ENCODE results near the gene SPATS2L.
A peak's percentile ranks its signal among the peaks of the same experiment; 100 is the strongest.

Gene SPATS2L

GRCh38 chr2:200451511-200451910 is 145.0 kb downstream of the SPATS2L start:
- H3K4ac ChIP-seq (ENCODE audit: low read depth, low read length): no peak overlapping the region
- peaks cover 10% of the 10 kb centered on the region for H3K4me1 ChIP-seq (ENCODE audit: control insufficient read depth, low read depth, low read length)
- H4K8ac ChIP-seq (ENCODE audit: low read depth, low read length): no peak overlapping the region
- no peak overlapping the region for H3K23ac ChIP-seq (ENCODE audit: low read length)
- H3K36me3 ChIP-seq (ENCODE audit: control insufficient read depth, insufficient read depth, low read length): peaks cover 5% of the 10 kb centered on the region
- no peak overlapping the region for H3K18ac ChIP-seq (ENCODE audit: low read length)
- no peaks in the 10 kb centered on the region for H3K27me3 ChIP-seq (ENCODE audit: insufficient read depth, low read length, poor library complexity)
- H3K9ac ChIP-seq (ENCODE audit: low read length): no peak overlapping the region
- no peak overlapping the region for H3K27ac ChIP-seq (ENCODE audit: low read depth, low read length)
- no peaks in the 10 kb centered on the region for H3K79me2 ChIP-seq (ENCODE audit: control insufficient read depth, insufficient read depth, low read length)
- no CpG with 5 or more reads among the region's 2 CpGs for WGBS (ENCODE audit: extremely low coverage, insufficient coverage, low lambda C conversion rate)
- H3K4me2 ChIP-seq (ENCODE audit: low read length): no peak overlapping the region
- no peak overlapping the region for H2BK15ac ChIP-seq (replicated peaks; ENCODE audit: low read depth)
- H2BK120ac ChIP-seq (ENCODE audit: low read depth, low read length): no peak overlapping the region
- DNase-seq: no peak
- no peak overlapping the region for H3K56ac ChIP-seq (ENCODE audit: low read length)
- peaks cover 6% of the 10 kb centered on the region for H3K79me1 ChIP-seq (ENCODE audit: low read length)
- no peak overlapping the region for H2AK5ac ChIP-seq (ENCODE audit: low read length)
- H3K4me3 ChIP-seq (ENCODE audit: low read length): no peak overlapping the region
- H4K5ac ChIP-seq (ENCODE audit: low read length): no peak overlapping the region
- no peak overlapping the region for H2BK5ac ChIP-seq (ENCODE audit: low read length)

GRCh38 chr2:200452377-200452776 is 145.9 kb downstream of the SPATS2L start:
- Histone ChIP-seq H2BK15ac (replicated peaks; ENCODE audit: low read depth) (no peak overlapping the region), H3K36me3 (ENCODE audit: control insufficient read depth, insufficient read depth, low read length) (peaks cover 7% of the 10 kb centered on the region), H4K8ac (ENCODE audit: low read depth, low read length) (no peak overlapping the region), H3K56ac (ENCODE audit: low read length) (no peak overlapping the region), H2BK120ac (ENCODE audit: low read depth, low read length) (no peak overlapping the region), H3K4me1 (ENCODE audit: control insufficient read depth, low read depth, low read length) (peaks cover 10% of the 10 kb centered on the region), H3K4me2 (ENCODE audit: low read length) (no peak overlapping the region), H3K27ac (ENCODE audit: low read depth, low read length) (no peak overlapping the region), H3K79me2 (ENCODE audit: control insufficient read depth, insufficient read depth, low read length) (no peaks in the 10 kb centered on the region), H3K79me1 (ENCODE audit: low read length) (peaks cover 6% of the 10 kb centered on the region), H3K4ac (ENCODE audit: low read depth, low read length) (no peak overlapping the region), H3K18ac (ENCODE audit: low read length) (no peak overlapping the region), H3K23ac (ENCODE audit: low read length) (no peak overlapping the region), H2AK5ac (ENCODE audit: low read length) (no peak overlapping the region), H4K5ac (ENCODE audit: low read length) (no peak overlapping the region), H2BK5ac (ENCODE audit: low read length) (no peak overlapping the region), H3K27me3 (ENCODE audit: insufficient read depth, low read length, poor library complexity) (no peaks in the 10 kb centered on the region), H3K4me3 (ENCODE audit: low read length) (no peak overlapping the region), H3K9ac (ENCODE audit: low read length) (no peak overlapping the region)
- WGBS (ENCODE audit: extremely low coverage, insufficient coverage, low lambda C conversion rate): no CpG with 5 or more reads among the region's 2 CpGs
- no peak for DNase-seq

DNA sequence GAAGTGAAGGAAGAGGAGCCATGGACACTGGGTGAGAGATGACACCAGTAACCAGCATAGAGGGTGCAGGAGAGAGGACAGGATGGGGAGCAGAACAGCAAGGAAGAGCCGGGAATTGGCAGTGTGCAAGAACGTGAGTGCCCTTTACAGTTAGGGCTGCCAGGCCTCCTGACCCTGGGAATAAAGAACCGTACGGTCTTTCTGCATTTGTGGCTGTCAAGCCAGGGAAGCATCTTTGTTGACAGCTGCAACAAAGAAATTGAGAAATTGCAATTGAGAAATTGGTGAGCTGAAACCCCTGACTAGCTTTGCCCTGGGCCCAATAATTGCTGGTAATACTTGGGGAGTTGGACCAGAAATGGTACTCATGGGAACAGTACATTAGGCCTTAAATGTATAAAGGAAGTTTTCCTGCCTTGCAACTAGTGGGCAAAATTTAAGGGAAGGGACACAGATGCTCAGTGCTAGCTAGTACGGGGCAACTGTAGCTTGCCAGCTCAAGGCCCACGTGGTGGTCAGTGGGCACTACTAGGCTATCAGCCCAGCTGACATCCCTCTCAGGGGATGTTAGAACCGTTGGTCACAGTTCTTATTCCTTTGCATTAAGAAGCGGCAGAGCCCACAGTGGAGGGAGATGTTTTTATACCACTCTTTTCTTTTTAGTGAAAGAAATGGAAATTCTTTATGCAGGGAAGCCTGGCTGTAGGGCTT is 146.8 kb downstream of the SPATS2L start:
- H4K5ac ChIP-seq (ENCODE audit: low read length): no peak overlapping the region
- H2AK5ac ChIP-seq (ENCODE audit: low read length): no peak overlapping the region
- no peak overlapping the region for H3K4me2 ChIP-seq (ENCODE audit: low read length)
- H3K4me1 ChIP-seq (ENCODE audit: control insufficient read depth, low read depth, low read length): peaks cover 10% of the 10 kb centered on the region
- H3K27ac ChIP-seq (ENCODE audit: low read depth, low read length): peak overlapping the region; percentile 22
- no peak overlapping the region for H4K8ac ChIP-seq (ENCODE audit: low read depth, low read length)
- no peak for DNase-seq
- peaks cover 8% of the 10 kb centered on the region for H3K36me3 ChIP-seq (ENCODE audit: control insufficient read depth, insufficient read depth, low read length)
- no peak overlapping the region for H2BK15ac ChIP-seq (replicated peaks; ENCODE audit: low read depth)
- no CpG with 5 or more reads among the region's 8 CpGs for WGBS (ENCODE audit: extremely low coverage, insufficient coverage, low lambda C conversion rate)
- H3K18ac ChIP-seq (ENCODE audit: low read length): no peak overlapping the region
- H2BK120ac ChIP-seq (ENCODE audit: low read depth, low read length): no peak overlapping the region
- H3K27me3 ChIP-seq (ENCODE audit: insufficient read depth, low read length, poor library complexity): no peaks in the 10 kb centered on the region
- H3K23ac ChIP-seq (ENCODE audit: low read length): no peak overlapping the region
- H3K79me2 ChIP-seq (ENCODE audit: control insufficient read depth, insufficient read depth, low read length): no peaks in the 10 kb centered on the region
- no peak overlapping the region for H3K4ac ChIP-seq (ENCODE audit: low read depth, low read length)
- no peak overlapping the region for H3K9ac ChIP-seq (ENCODE audit: low read length)
- peaks cover 6% of the 10 kb centered on the region for H3K79me1 ChIP-seq (ENCODE audit: low read length)
- no peak overlapping the region for H3K4me3 ChIP-seq (ENCODE audit: low read length)
- H2BK5ac ChIP-seq (ENCODE audit: low read length): no peak overlapping the region
- H3K56ac ChIP-seq (ENCODE audit: low read length): no peak overlapping the region

- H3K79me1 ChIP-seq (ENCODE audit: low read length): peaks cover 6% of the 10 kb centered on the region
- no CpG with 5 or more reads among the region's 5 CpGs for WGBS (ENCODE audit: extremely low coverage, insufficient coverage, low lambda C conversion rate)
- DNase-seq: peak; percentile 64
- no peak overlapping the region for H3K4me3 ChIP-seq (ENCODE audit: low read length)
- H3K4me2 ChIP-seq (ENCODE audit: low read length): no peak overlapping the region
- H3K4me1 ChIP-seq (ENCODE audit: control insufficient read depth, low read depth, low read length): peaks cover 10% of the 10 kb centered on the region
- H3K27ac ChIP-seq (ENCODE audit: low read depth, low read length): no peak overlapping the region
- H3K23ac ChIP-seq (ENCODE audit: low read length): no peak overlapping the region
- no peak overlapping the region for H3K18ac ChIP-seq (ENCODE audit: low read length)
- H2BK15ac ChIP-seq (replicated peaks; ENCODE audit: low read depth): no peak overlapping the region
- no peak overlapping the region for H4K8ac ChIP-seq (ENCODE audit: low read depth, low read length)
- no peaks in the 10 kb centered on the region for H3K27me3 ChIP-seq (ENCODE audit: insufficient read depth, low read length, poor library complexity)
- H3K9ac ChIP-seq (ENCODE audit: low read length): no peak overlapping the region
- no peak overlapping the region for H3K56ac ChIP-seq (ENCODE audit: low read length)
- peaks cover 8% of the 10 kb centered on the region for H3K36me3 ChIP-seq (ENCODE audit: control insufficient read depth, insufficient read depth, low read length)
- no peaks in the 10 kb centered on the region for H3K79me2 ChIP-seq (ENCODE audit: control insufficient read depth, insufficient read depth, low read length)
- H4K5ac ChIP-seq (ENCODE audit: low read length): no peak overlapping the region
- no peak overlapping the region for H3K4ac ChIP-seq (ENCODE audit: low read depth, low read length)
- H2AK5ac ChIP-seq (ENCODE audit: low read length): no peak overlapping the region
- no peak overlapping the region for H2BK5ac ChIP-seq (ENCODE audit: low read length)
- H2BK120ac ChIP-seq (ENCODE audit: low read depth, low read length): no peak overlapping the region
Measured at GRCh38 chr2:200453853-200454534, 147.5 kb downstream of the SPATS2L start.

DNA sequence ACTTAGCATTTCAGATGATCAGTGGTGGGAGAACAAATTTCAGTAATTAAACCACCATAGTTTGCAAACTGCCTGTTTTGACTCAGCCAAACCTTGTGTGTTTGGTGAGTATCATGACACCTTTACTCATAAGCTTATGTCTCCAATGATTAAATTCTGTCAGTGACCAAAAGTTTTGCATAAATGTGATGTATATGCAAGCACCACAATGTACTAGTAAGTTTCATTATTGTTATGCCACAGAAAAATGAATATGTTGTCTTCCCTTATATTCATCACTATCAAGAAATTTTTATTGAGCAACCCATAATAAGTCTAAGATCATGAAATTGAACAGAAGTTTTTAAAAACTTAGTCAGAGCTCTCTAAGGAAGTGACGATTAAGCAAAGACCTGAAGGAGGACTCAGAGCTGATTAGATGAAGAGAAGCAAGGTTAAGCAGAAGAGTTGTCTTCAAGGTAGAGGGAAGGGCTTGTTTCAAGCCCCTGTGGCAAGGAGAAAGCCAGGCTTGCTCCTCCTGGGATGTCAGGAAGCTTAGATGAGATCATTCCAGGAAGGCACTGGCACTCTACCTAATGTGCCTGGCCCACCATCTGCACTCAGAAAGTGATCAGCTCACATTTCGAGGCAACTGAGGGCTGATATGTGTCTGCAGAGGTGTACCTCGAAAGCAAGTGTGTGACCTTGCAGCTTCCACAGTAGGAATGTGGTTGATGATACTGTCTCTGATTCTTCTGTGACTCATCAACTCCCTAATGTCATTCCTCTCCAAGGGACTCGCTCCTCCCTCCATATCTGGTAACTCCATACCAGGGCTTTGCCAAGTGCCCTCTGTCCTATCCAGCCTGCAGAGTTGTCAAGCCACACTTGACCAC is 148.7 kb downstream of the SPATS2L start:
- H2BK5ac ChIP-seq (ENCODE audit: low read length): no peak overlapping the region
- H2BK15ac ChIP-seq (replicated peaks; ENCODE audit: low read depth): no peak overlapping the region
- H3K4ac ChIP-seq (ENCODE audit: low read depth, low read length): no peak overlapping the region
- H3K4me1 ChIP-seq (ENCODE audit: control insufficient read depth, low read depth, low read length): peaks cover 10% of the 10 kb centered on the region
- no peak overlapping the region for H3K4me3 ChIP-seq (ENCODE audit: low read length)
- no peak overlapping the region for H3K9ac ChIP-seq (ENCODE audit: low read length)
- peak overlapping the region; percentile 84 for H3K23ac ChIP-seq (ENCODE audit: low read length)
- no peak overlapping the region for H3K27ac ChIP-seq (ENCODE audit: low read depth, low read length)
- no peak overlapping the region for H3K18ac ChIP-seq (ENCODE audit: low read length)
- no CpG with 5 or more reads among the region's 4 CpGs for WGBS (ENCODE audit: extremely low coverage, insufficient coverage, low lambda C conversion rate)
- no peak overlapping the region for H4K5ac ChIP-seq (ENCODE audit: low read length)
- H3K56ac ChIP-seq (ENCODE audit: low read length): no peak overlapping the region
- peak; percentile 49 for DNase-seq
- no peak overlapping the region for H4K8ac ChIP-seq (ENCODE audit: low read depth, low read length)
- no peaks in the 10 kb centered on the region for H3K27me3 ChIP-seq (ENCODE audit: insufficient read depth, low read length, poor library complexity)
- no peak overlapping the region for H2AK5ac ChIP-seq (ENCODE audit: low read length)
- no peaks in the 10 kb centered on the region for H3K79me2 ChIP-seq (ENCODE audit: control insufficient read depth, insufficient read depth, low read length)
- no peak overlapping the region for H3K4me2 ChIP-seq (ENCODE audit: low read length)
- peaks cover 6% of the 10 kb centered on the region for H3K79me1 ChIP-seq (ENCODE audit: low read length)
- no peak overlapping the region for H2BK120ac ChIP-seq (ENCODE audit: low read depth, low read length)
- H3K36me3 ChIP-seq (ENCODE audit: control insufficient read depth, insufficient read depth, low read length): peaks cover 8% of the 10 kb centered on the region

Measured in mesendoderm (in vitro differentiated cells).